Midbrain (tissue), 1 donor: Measurements from ENCODE around the gene GGA1.
"Not testable (repeated sequence)": the region's sequence is repeated elsewhere in the genome, so short reads cannot be mapped to it uniquely, and the experiment has no call there.

Source experiments
- DNase-seq: peaks from one replicate; lab custom pipeline; 2025; lab: John Stamatoyannopoulos, UW

Gene GGA1

GRCh38 chr22:37650463-37651136 lies 42.0 kb downstream of the GGA1 start:
- no peak for DNase-seq

GRCh38 chr22:37654563-37655251 lies 46.1 kb downstream of the GGA1 start:
- no peak for DNase-seq

GRCh38 chr22:37655252-37655563 lies 46.6 kb downstream of the GGA1 start:
- DNase-seq, result no peak

- not testable (repeated sequence) for DNase-seq
Observed at GRCh38 chr22:37656583-37656982, 47.9 kb downstream of the GGA1 start.

GRCh38 chr22:37657590-37658132 lies 49.0 kb downstream of the GGA1 start:
- peak; percentile 21 for DNase-seq

GRCh38 chr22:37658133-37659065 lies 49.8 kb downstream of the GGA1 start, which contains the start of gene PDXP:
PDXP (plus strand) TSS chr22:37658723; CDS start chr22:37658783, 60 bp downstream.
- peak; percentile 99 for DNase-seq

- DNase-seq, result no peak
Observed at GRCh38 chr22:37659066-37659896, 50.6 kb downstream of the GGA1 start.

GRCh38 chr22:37659897-37660708 lies 51.5 kb downstream of the GGA1 start:
- no peak for DNase-seq

GRCh38 chr22:37660709-37661045 lies 52.0 kb downstream of the GGA1 start:
- no peak for DNase-seq

GRCh38 chr22:37661160-37661924 lies 52.7 kb downstream of the GGA1 start:
- peak; percentile 48 for DNase-seq

- no peak for DNase-seq
Observed at GRCh38 chr22:37662039-37662438, 53.4 kb downstream of the GGA1 start.

- no peak for DNase-seq
Observed at GRCh38 chr22:37663521-37664140, 55.0 kb downstream of the GGA1 start.

GRCh38 chr22:37664249-37665101 lies 55.8 kb downstream of the GGA1 start:
- peak; percentile 86 for DNase-seq

- DNase-seq, result no peak
Observed at GRCh38 chr22:37665487-37665886, 56.9 kb downstream of the GGA1 start.

- DNase-seq, result no peak
Observed at GRCh38 chr22:37669586-37669985, 61.0 kb downstream of the GGA1 start.

- no peak for DNase-seq
Observed at GRCh38 chr22:37672206-37672919, 63.7 kb downstream of the GGA1 start.

GRCh38 chr22:37672920-37673455 lies 64.4 kb downstream of the GGA1 start:
- DNase-seq, result no peak

- DNase-seq, result no peak
Observed at GRCh38 chr22:37674248-37674647, 65.6 kb downstream of the GGA1 start.
